Endothelial cell of umbilical vein (primary cell): ENCODE data around the gene CAPN2. TPM values are rescaled to one million over a fixed set of nuclear protein-coding genes. Genes with fewer than 3 reads are reported as not detected.

ENCODE experiments used
- BruUV-seq: library from RNA; stranded (reverse); fragments of 400-500 nt; replicated peaks from 2 replicates; lab custom pipeline; 2021; lab: Mats Ljungman, UMichigan
- CTCF ChIA-PET: fragments of 300-600, 350-600 bp; sonication (Branson Sonifier 250); formaldehyde crosslinking; loops from one replicate; lab custom pipeline; 2021; ENCODE audit warnings: antibody characterized with exemption, inconsistent platforms; lab: Charles Lee
- POLR2A ChIA-PET: fragments of 300-600, 350-600 bp; sonication (Branson Sonifier 250); formaldehyde crosslinking; loops from one replicate; lab custom pipeline; 2021; ENCODE audit warnings: antibody characterized with exemption, inconsistent platforms; lab: Charles Lee
- DNase-seq: peaks from one replicate; pipeline ENCODE4 v3.0.0-alpha.2; 2011; ENCODE audit warnings: low read depth, low spot score
- FAIRE-seq: peaks from 2 replicates; lab custom pipeline; 2011; peaks lifted over from hg19 to GRCh38; lab: Jason Lieb, UNC
- H2AFZ ChIP-seq: 2 replicates; pipeline ENCODE4 v1.6.0; 2012; ENCODE audit warnings: low read depth, low read length, control low read depth, inconsistent platforms
- H3K27ac ChIP-seq: 2 replicates; pipeline ENCODE4 v1.5.1; 2011; ENCODE audit warnings: low read depth, mild to moderate bottlenecking, control low read depth, low read length, moderate library complexity; ENCODE audit not compliant: insufficient read depth
- H3K27me3 ChIP-seq, 2 experiments: 2 replicates each; pipeline versions ENCODE4 v1.6.0 to v1.6.1; 2011; ENCODE audit warnings: low read length in 2 of 2, mixed read lengths in 1 of 2; ENCODE audit not compliant: control insufficient read depth in 2 of 2, insufficient read depth in 2 of 2
- H3K36me3 ChIP-seq, 2 experiments: 2 replicates in 1 of 2; 3 replicates in 1 of 2; pipeline ENCODE4 v1.5.1; 2011; ENCODE audit warnings: low read length in 2 of 2, mild to moderate bottlenecking in 1 of 2, moderate library complexity in 1 of 2; ENCODE audit not compliant: control insufficient read depth in 2 of 2, insufficient read depth in 2 of 2; ENCODE audit errors: extremely low read depth in 1 of 2
- H3K4me1 ChIP-seq: 3 replicates; pipeline ENCODE4 v1.5.1; 2011; ENCODE audit warnings: mild to moderate bottlenecking, low read length; ENCODE audit not compliant: control insufficient read depth, insufficient read depth; ENCODE audit errors: extremely low read depth
- H3K4me2 ChIP-seq: 2 replicates; pipeline ENCODE4 v1.6.1; 2011; ENCODE audit warnings: low read length, control low read depth, mixed read lengths; ENCODE audit not compliant: insufficient read depth
- H3K4me3 ChIP-seq, 3 experiments: fragments of 200-600 bp in 1 of 3; sonication (generic), shearing (Covaris generic) in 1 of 3; replicated peaks in 1 of 3; 2 replicates each; pipeline ENCODE4 v1.5.1; 2011 to 2016; ENCODE audit warnings: control low read depth in 3 of 3, low read length in 3 of 3, mild to moderate bottlenecking in 2 of 3, inconsistent platforms in 1 of 3, low read depth in 1 of 3, moderate library complexity in 1 of 3; ENCODE audit not compliant: insufficient read depth in 1 of 3
- H3K79me2 ChIP-seq: 2 replicates; pipeline ENCODE4 v1.6.0; 2012; ENCODE audit warnings: low read length, inconsistent platforms; ENCODE audit not compliant: control insufficient read depth, insufficient read depth
- H3K9ac ChIP-seq: replicated peaks from 2 replicates; pipeline ENCODE3; 2011; ENCODE audit warnings: low read length, control low read depth; ENCODE audit not compliant: insufficient read depth; ENCODE audit errors: extremely low read depth
- H3K9me1 ChIP-seq: replicated peaks from 3 replicates; pipeline ENCODE4 v1.6.0; 2011; ENCODE audit warnings: mild to moderate bottlenecking, low read length; ENCODE audit not compliant: control insufficient read depth, insufficient read depth; ENCODE audit errors: extremely low read depth
- H3K9me3 ChIP-seq: replicated peaks from 2 replicates; pipeline ENCODE4 v1.5.1; 2012; ENCODE audit warnings: low read length, inconsistent platforms; ENCODE audit not compliant: control insufficient read depth, insufficient read depth
- H4K20me1 ChIP-seq: replicated peaks from 2 replicates; pipeline ENCODE3; 2011; ENCODE audit warnings: mild to moderate bottlenecking, low read length; ENCODE audit not compliant: control insufficient read depth, insufficient read depth; ENCODE audit errors: extremely low read depth
- CTCF ChIP-seq, 2 donors: IDR thresholded peaks; 1 replicate in 1 of 2; 2 replicates in 1 of 2; pipeline ENCODE4 v1.5.1; 2011; ENCODE audit warnings: low read length in 2 of 2, mild to moderate bottlenecking in 2 of 2, moderate library complexity in 2 of 2, control low read depth in 1 of 2, inconsistent platforms in 1 of 2, low read depth in 1 of 2; ENCODE audit not compliant: insufficient read depth in 1 of 2; ENCODE audit errors: extremely low read depth in 1 of 2
- EZH2 ChIP-seq: IDR thresholded peaks from 2 replicates; pipeline ENCODE4 v1.6.1; 2012; ENCODE audit warnings: borderline replicate concordance, low read depth, mild to moderate bottlenecking, moderate library complexity, low read length, inconsistent platforms; ENCODE audit not compliant: severe bottlenecking
- FOS ChIP-seq: IDR thresholded peaks from 2 replicates; pipeline ENCODE4 v1.6.1; 2011; ENCODE audit warnings: mild to moderate bottlenecking, low read length, moderate library complexity, borderline replicate concordance; ENCODE audit not compliant: insufficient read depth
- GATA2 ChIP-seq: IDR thresholded peaks from 2 replicates; pipeline ENCODE4 v1.7.0; 2011; ENCODE audit warnings: low read depth, mild to moderate bottlenecking, moderate library complexity, mixed read lengths, low read length; ENCODE audit not compliant: insufficient read length, insufficient read depth
- JUN ChIP-seq: IDR thresholded peaks from 2 replicates; pipeline ENCODE4 v1.6.1; 2011; ENCODE audit warnings: borderline replicate concordance, low read depth; ENCODE audit not compliant: insufficient read length, insufficient read depth
- MAX ChIP-seq: IDR thresholded peaks from 2 replicates; pipeline ENCODE4 v1.6.1; 2011; ENCODE audit not compliant: insufficient read depth, insufficient read length
- MYC ChIP-seq: IDR thresholded peaks from one replicate; pipeline ENCODE4 v1.6.1; 2011; ENCODE audit warnings: mild to moderate bottlenecking, low read depth, low read length
- POLR2A ChIP-seq: IDR thresholded peaks from 2 replicates; pipeline ENCODE4 v1.6.1; 2012; ENCODE audit warnings: low read depth, mild to moderate bottlenecking, control low read depth, low read length
- POLR2AphosphoS5 ChIP-seq: IDR thresholded peaks from 2 replicates; pipeline ENCODE4 v1.6.1; 2012; ENCODE audit warnings: low read depth, mild to moderate bottlenecking, control low read depth, low read length, moderate library complexity; ENCODE audit not compliant: insufficient read depth
- dilution Hi-C: fragments of 300-500 bp; cut with MboI; formaldehyde crosslinking; loops from one replicate; pipeline ENCODE4 v1.15.0; 2019; ENCODE audit warnings: low sequenced_read_pairs; ENCODE audit not compliant: extremely low pct_ligation_motif_present
- intact Hi-C: fragments of 100-400 bp; cut with micrococcal nuclease; formaldehyde crosslinking; loops from one replicate; pipeline ENCODE4 v1.10.0; 2022
- polyA plus RNA-seq, 4 experiments: library from polyadenylated mRNA; depleted of rRNA in 3 of 4; stranded (reverse) in 3 of 4; unstranded in 1 of 4; fragments of >200 nt; gene quantifications; 2 replicates each; pipeline versions ENCODE4 v1.2.1 to v1.2.3, GENCODE V29; 2011 to 2012; ENCODE audit warnings: missing spikeins in 1 of 4
- total RNA-seq: library from RNA; stranded (reverse); gene quantifications from 2 replicates; pipeline ENCODE4 v1.2.3, GENCODE V29; 2021

CAPN2 gene
- total and polyA plus RNA-seq, 2 donors (not counting 3 experiments of a cell fraction or from before 2014, with no cell fraction given), result 110 to 420 TPM

- DNase-seq (no peak), FAIRE-seq (no peak)
- intact Hi-C loops (no loop called here), dilution Hi-C loops (no loop called here)
- H3K4me1 ChIP-seq, result no peaks in the 10 kb centered on the region
- no peaks in the 10 kb centered on the region for H3K9me3 ChIP-seq
- no TSS peak for BruUV-seq
- ChIA-PET CTCF (no interaction called here), POLR2A (no interaction called here)
- H3K79me2 ChIP-seq, result peaks cover 2% of the 10 kb centered on the region
- H3K27ac ChIP-seq, result no peak overlapping the region
- H3K4me3 ChIP-seq, result no peak overlapping the region
- no peaks in the 10 kb centered on the region for H3K27me3 ChIP-seq
- H3K4me2 ChIP-seq, result no peak overlapping the region
- H3K36me3 ChIP-seq, result peaks cover 16 to 44% of the 10 kb centered on the region in 2 experiments
- no peak overlapping the region for H2AFZ ChIP-seq
- H3K9me1 ChIP-seq, result no peaks in the 10 kb centered on the region
- no peak overlapping the region for H3K9ac ChIP-seq
- TF ChIP-seq MYC, result no peak
- TF ChIP-seq CTCF (IDR thresholded peaks at IDR 0.05; ENCODE audit: extremely low read depth in 1 of 2, insufficient read depth in 1 of 2, low read depth in 1 of 2, low read length in 2 of 2), result no peak
- no peak for TF ChIP-seq POLR2A
- TF ChIP-seq FOS, result no peak
- H4K20me1 ChIP-seq, result no peaks in the 10 kb centered on the region
Observed at GRCh38 chr1:223758734-223759133, 46.4 kb downstream of the CAPN2 start.

GRCh38 chr1:223759273-223759672, 46.9 kb downstream of the CAPN2 start:
- H3K9me1 ChIP-seq, result no peaks in the 10 kb centered on the region
- no peak overlapping the region for H3K9ac ChIP-seq
- H3K36me3 ChIP-seq, result peaks cover 12 to 42% of the 10 kb centered on the region in 2 experiments
- POLR2A ChIA-PET, result no interaction called here
- H4K20me1 ChIP-seq, result no peaks in the 10 kb centered on the region
- H3K4me1 ChIP-seq, result no peaks in the 10 kb centered on the region
- BruUV-seq, result no TSS peak
- peaks cover 2% of the 10 kb centered on the region for H3K79me2 ChIP-seq
- dilution Hi-C loops, result no loop called here
- DNase-seq, result no peak
- H3K27me3 ChIP-seq, result no peaks in the 10 kb centered on the region
- H3K9me3 ChIP-seq, result no peaks in the 10 kb centered on the region
- H2AFZ ChIP-seq, result no peak overlapping the region
- no peak for TF ChIP-seq FOS
- TF ChIP-seq POLR2AphosphoS5, result no peak
- TF ChIP-seq EZH2, result no peak
- TF ChIP-seq JUN, result no peak
- TF ChIP-seq MAX, result no peak
- TF ChIP-seq CTCF (IDR thresholded peaks at IDR 0.05; ENCODE audit: extremely low read depth in 1 of 2, insufficient read depth in 1 of 2, low read depth in 1 of 2, low read length in 2 of 2), result no peak
- no peak for TF ChIP-seq MYC
- TF ChIP-seq POLR2A, result no peak
- no peak for TF ChIP-seq GATA2
- no peak overlapping the region for H3K4me2 ChIP-seq
- H3K27ac ChIP-seq, result no peak overlapping the region
- no peak overlapping the region for H3K4me3 ChIP-seq
- intact Hi-C loops, result no loop called here
- CTCF ChIA-PET, result interaction anchor here (1.0 to 2.0 kb wide), 2 partner anchors 11 to 47 kb away, joined by 3 to 5 read pairs; partner anchors contain the start of gene CAPN2
- FAIRE-seq, result no peak
